Activated T-helper 2 cell treated with anti-CD3 and anti-CD28 coated beads, Interferon-gamma antibody, Interleukin-2, Interleukin-4, amounts not matched to agents 10 μg/mL and 5 μg/mL and 100 μg/mL, durations not matched to agents 14 hours and 24 hours and 36 hours (primary cell): ENCODE data around the gene TMOD1. TPM values are rescaled to one million over a fixed set of nuclear protein-coding genes. Genes with fewer than 3 reads are reported as not detected.

Experiments
- DNase-seq: peaks from one replicate; pipeline ENCODE4 v3.0.0; 2021; ENCODE audit warnings: low spot score
- H3K27ac Mint-ChIP-seq: one replicate; pipeline ENCODE4 v1.8.0; 2021; ENCODE audit warnings: mixed read lengths
- H3K27me3 Mint-ChIP-seq: one replicate; pipeline ENCODE4 v1.8.0; 2021; ENCODE audit warnings: low read depth, mixed read lengths
- H3K36me3 Mint-ChIP-seq: one replicate; pipeline ENCODE4 v1.8.0; 2021; ENCODE audit warnings: low read depth, mixed read lengths
- H3K4me1 Mint-ChIP-seq: one replicate; pipeline ENCODE4 v1.8.0; 2021; ENCODE audit warnings: low read depth, mixed read lengths
- H3K4me3 Mint-ChIP-seq: one replicate; pipeline ENCODE4 v1.8.0; 2021; ENCODE audit warnings: low read depth, mild to moderate bottlenecking, moderate library complexity, mixed read lengths
- H3K9me3 Mint-ChIP-seq: one replicate; pipeline ENCODE4 v1.8.0; 2021; ENCODE audit warnings: mixed read lengths
- intact Hi-C: fragments of 100-400 bp; cut with micrococcal nuclease; formaldehyde crosslinking; loops from one replicate; pipeline ENCODE4 v1.15.1; 2023
- total RNA-seq: library from RNA; stranded (reverse); gene quantifications from 2 replicates; pipeline ENCODE4 v1.2.3, GENCODE V29; 2022

The TMOD1 gene
- total RNA-seq, 1 donor from 2014 or later, result 0.96 TPM

DNA sequence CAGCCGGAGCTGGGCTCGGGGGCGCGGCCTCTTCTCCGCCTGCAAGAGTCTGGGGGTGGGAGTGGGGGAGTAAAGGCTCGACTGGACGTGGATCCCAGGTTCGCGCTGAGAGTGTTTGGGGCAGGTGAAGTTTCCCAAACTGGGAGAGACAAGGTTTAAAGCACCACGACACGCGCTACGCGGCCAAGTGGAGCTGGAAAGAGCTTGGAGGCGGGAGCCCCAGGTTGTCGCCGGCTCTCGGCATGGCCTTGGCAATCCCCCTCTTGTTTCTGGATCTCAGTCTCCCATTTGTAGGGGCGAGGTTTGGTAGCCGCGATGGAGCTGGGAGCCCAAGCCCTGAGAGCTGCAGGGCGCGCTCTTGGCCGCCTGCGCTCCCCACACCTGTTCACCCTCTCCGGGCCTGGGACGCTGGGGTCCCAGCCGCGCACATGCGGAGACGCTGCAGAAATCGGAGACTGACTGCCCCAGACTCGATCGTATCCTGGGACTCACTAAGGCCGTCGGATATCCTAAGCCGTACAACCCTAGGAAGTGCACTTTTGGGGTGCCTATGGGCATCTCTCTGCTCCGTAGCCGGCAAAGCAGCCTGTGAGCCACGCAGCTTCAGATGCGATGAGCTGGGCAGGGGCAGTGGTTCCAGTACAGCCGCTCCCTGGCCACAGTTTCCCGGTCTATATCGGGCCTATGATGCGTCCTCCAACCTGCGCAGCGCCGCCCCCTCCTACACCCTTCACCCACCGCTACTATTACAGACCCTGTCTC is 937 bp downstream of the TMOD1 start:
- Mint-ChIP-seq H3K27ac (no peak overlapping the region), H3K36me3 (no peaks in the 10 kb centered on the region), H3K4me1 (peaks cover 13% of the 10 kb centered on the region), H3K27me3 (peaks cover 43% of the 10 kb centered on the region), H3K4me3 (peak overlapping the region; percentile 73), H3K9me3 (no peaks in the 10 kb centered on the region)
- intact Hi-C loops, result loop anchor here (5.0 kb wide), 2 partner anchors 90 to 350 kb away; partner anchors contain the start of genes FOXE1 and TDRD7
- DNase-seq, result no peak

DNA sequence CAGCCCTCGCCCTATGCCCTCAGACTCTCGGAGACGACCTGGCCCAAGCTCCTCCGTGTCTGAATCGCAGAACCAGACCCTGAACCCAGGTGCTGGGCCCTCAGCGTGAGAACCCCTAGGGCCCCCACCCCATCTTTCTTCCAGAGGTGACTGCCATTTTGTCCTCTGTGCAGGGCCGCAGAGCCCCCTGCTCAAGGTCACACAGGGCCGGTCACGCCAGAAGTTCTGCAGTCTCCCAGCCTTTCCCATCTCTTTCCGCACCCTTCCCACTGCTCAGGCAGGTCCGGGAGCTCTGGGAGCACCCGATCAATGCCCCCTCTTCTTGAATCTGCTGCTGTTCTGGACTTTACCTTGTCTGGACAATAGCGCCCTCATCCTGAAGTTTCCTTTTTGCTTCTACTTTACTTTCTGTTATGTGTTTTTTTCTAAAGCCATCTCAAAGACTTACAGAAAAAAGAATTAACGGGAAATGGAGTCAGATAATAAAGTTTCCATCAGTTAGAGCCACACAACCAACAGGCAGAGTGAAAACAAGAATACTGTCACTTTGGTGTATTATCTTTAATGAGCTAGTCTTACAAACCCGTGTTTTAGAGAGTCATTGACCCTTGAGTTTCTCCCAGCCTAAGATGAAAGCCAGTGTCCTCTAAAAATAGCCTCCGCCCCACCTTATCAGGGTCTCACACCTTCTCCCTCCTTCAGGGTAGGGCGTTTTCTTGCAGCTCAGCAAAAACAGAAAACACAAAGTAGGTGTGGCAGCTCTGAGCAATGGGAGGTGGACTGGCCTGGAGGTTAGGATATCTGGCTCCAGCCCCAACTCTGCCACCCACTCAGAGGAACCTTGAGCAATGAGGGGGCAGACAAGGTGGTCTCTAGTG is 1.8 kb downstream of the TMOD1 start:
- no peak for DNase-seq
- peak overlapping the region; percentile 73 for H3K4me3 Mint-ChIP-seq
- no peaks in the 10 kb centered on the region for H3K9me3 Mint-ChIP-seq
- no peak overlapping the region for H3K27ac Mint-ChIP-seq
- no peaks in the 10 kb centered on the region for H3K36me3 Mint-ChIP-seq
- peaks cover 43% of the 10 kb centered on the region for H3K27me3 Mint-ChIP-seq
- intact Hi-C loops, result loop anchor here (5.0 kb wide), 2 partner anchors 91 to 349 kb away; partner anchors contain the start of genes FOXE1 and TDRD7
- H3K4me1 Mint-ChIP-seq, result peaks cover 13% of the 10 kb centered on the region

GRCh38 chr9:97503862-97504210 is 2.4 kb downstream of the TMOD1 start:
- Mint-ChIP-seq H3K4me1 (peaks cover 13% of the 10 kb centered on the region), H3K27me3 (peaks cover 40% of the 10 kb centered on the region), H3K4me3 (no peak overlapping the region), H3K27ac (no peak overlapping the region), H3K36me3 (no peaks in the 10 kb centered on the region), H3K9me3 (no peaks in the 10 kb centered on the region)
- DNase-seq, result no peak
- intact Hi-C loops, result loop anchor here (5.0 kb wide), 2 partner anchors 92 to 348 kb away; partner anchors contain the start of genes FOXE1 and TDRD7

DNA sequence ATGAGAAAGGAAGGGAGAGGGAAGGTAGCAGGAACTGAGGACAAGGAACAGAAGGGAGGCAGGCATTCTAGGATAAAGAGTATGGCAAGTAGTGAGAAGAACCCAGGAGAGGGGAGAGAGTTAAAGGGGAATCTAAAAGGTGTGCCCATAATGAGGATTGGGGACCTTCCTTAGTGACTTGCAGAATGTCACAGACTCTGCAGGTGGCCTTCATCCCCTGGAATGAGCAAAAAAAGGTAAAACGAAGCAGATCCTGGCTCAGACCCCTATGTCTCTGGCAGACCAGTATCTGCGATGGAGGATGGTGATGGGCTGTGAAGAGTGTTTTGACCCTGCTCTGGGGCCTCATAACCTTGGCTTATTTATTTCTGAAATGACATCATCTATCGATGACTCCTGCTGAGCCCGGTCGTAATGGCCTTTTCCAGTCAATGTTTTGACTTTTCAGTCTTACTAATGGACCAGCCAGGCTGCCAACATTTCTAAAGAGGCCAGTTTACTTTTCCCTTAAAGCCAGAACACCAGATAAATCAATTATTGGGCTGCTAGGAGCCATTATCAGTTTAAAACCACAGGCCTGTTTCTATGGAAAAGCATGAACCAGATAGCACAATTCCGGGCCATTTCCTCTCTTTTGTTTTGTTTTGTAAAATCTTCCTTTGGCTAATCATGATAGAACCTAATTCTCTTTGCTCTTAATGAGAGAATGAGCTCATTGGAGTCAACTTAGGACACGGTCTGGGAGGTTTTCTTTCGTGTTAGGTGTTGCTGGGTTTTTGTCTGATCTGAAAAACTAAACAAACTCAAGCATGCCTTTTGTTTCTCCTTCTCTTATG is 3.1 kb downstream of the TMOD1 start:
- no peak overlapping the region for H3K4me3 Mint-ChIP-seq
- intact Hi-C loops, result loop anchor here (5.0 kb wide), 2 partner anchors 92 to 348 kb away; partner anchors contain the start of genes FOXE1 and TDRD7

GRCh38 chr9:97505845-97506244 is 4.4 kb downstream of the TMOD1 start:
- Mint-ChIP-seq H3K4me1 (peaks cover 17% of the 10 kb centered on the region), H3K4me3 (no peak overlapping the region), H3K27ac (no peak overlapping the region), H3K27me3 (peaks cover 32% of the 10 kb centered on the region), H3K36me3 (no peaks in the 10 kb centered on the region), H3K9me3 (no peaks in the 10 kb centered on the region)
- DNase-seq, result no peak
- intact Hi-C loops, result no loop called here

More for the DNA sequence above, 3.1 kb downstream of the TMOD1 start:
- Mint-ChIP-seq H3K27ac (no peak overlapping the region), H3K4me1 (peaks cover 13% of the 10 kb centered on the region), H3K36me3 (no peaks in the 10 kb centered on the region), H3K27me3 (peaks cover 39% of the 10 kb centered on the region), H3K9me3 (no peaks in the 10 kb centered on the region)
- no peak for DNase-seq

DNA sequence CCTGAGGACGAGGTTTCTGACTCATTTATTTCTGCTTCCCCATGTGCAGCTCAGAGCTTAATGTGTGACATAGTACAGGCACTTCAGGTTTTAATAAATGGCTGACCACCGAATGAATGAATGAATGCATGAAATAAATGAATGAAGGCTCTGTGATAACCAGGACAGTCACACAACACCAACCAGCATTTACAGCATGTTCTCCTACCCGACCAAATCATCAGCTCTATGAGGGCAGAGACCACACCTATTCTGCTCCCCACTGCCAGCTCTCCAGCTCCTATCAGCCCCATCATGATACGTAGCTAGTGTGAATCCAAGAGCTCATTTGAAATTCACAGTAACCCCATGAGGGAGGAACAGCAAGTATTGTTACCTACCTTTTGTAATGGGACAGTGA is 4.8 kb downstream of the TMOD1 start:
- Mint-ChIP-seq H3K27me3 (peaks cover 29% of the 10 kb centered on the region), H3K27ac (no peak overlapping the region), H3K4me1 (peaks cover 18% of the 10 kb centered on the region), H3K4me3 (no peak overlapping the region), H3K9me3 (no peaks in the 10 kb centered on the region), H3K36me3 (no peaks in the 10 kb centered on the region)
- no peak for DNase-seq
- intact Hi-C loops, result no loop called here

- Mint-ChIP-seq H3K27ac (no peak overlapping the region), H3K36me3 (no peaks in the 10 kb centered on the region), H3K9me3 (no peaks in the 10 kb centered on the region), H3K27me3 (peaks cover 29% of the 10 kb centered on the region), H3K4me3 (no peak overlapping the region), H3K4me1 (peaks cover 22% of the 10 kb centered on the region)
- DNase-seq, result no peak
- intact Hi-C loops, result no loop called here
Observed at GRCh38 chr9:97506787-97507186, 5.3 kb downstream of the TMOD1 start.

- no peak for DNase-seq
- no peaks in the 10 kb centered on the region for H3K9me3 Mint-ChIP-seq
- H3K36me3 Mint-ChIP-seq, result no peaks in the 10 kb centered on the region
- intact Hi-C loops, result no loop called here
- H3K27ac Mint-ChIP-seq, result no peak overlapping the region
- H3K27me3 Mint-ChIP-seq, result peaks cover 25% of the 10 kb centered on the region
- peaks cover 24% of the 10 kb centered on the region for H3K4me1 Mint-ChIP-seq
- no peak overlapping the region for H3K4me3 Mint-ChIP-seq
Observed at GRCh38 chr9:97507428-97507984, 6.0 kb downstream of the TMOD1 start.

GRCh38 chr9:97508852-97509251 is 7.4 kb downstream of the TMOD1 start:
- Mint-ChIP-seq H3K4me1 (peaks cover 15% of the 10 kb centered on the region), H3K9me3 (no peaks in the 10 kb centered on the region), H3K27me3 (peaks cover 11% of the 10 kb centered on the region), H3K36me3 (no peaks in the 10 kb centered on the region), H3K4me3 (no peak overlapping the region), H3K27ac (no peak overlapping the region)
- intact Hi-C loops, result no loop called here
- DNase-seq, result no peak

DNA sequence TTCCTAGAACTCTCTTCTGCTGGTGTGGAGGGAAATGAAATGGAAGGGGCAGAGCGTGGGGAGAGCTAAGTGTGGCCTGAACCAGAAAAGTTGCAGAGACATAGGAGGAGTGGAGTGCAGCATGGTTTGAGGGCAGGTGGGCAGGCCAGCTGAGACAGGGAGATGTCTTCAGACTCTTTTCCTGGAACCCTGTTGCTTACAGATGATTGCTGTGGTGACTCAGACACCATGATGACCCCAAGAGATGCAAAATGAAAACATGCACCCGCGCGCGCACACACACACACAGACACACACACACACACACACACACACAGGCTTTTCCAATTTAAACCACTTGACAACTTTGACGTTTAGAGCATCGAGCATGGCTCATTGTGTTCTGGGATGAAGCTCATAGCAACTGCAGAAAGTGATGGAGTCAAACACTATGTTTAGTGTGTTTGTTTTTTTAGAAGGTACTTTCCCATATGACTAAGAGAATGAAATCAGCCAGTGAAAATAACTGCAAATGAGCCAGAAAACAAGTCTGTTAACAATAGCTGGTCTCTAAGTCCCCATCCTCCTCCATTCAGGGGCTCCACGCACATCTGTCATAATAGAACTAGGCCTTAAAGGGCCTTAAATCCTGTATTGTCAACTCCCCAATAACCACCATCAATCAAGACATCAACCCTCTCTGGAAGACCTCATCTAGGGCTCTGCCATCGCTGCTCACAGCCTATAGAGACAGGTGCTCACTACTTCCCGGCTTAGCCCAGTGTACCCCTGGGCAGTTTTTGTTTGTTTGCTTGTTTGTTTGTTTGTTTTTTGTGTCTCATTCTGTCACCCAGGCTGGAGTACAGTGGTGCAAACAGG is 9.6 kb downstream of the TMOD1 start:
- intact Hi-C loops, result no loop called here
- H3K27me3 Mint-ChIP-seq, result peaks cover 1% of the 10 kb centered on the region
- peaks cover 15% of the 10 kb centered on the region for H3K4me1 Mint-ChIP-seq
- no peaks in the 10 kb centered on the region for H3K9me3 Mint-ChIP-seq
- H3K27ac Mint-ChIP-seq, result peak overlapping the region; percentile 42
- H3K4me3 Mint-ChIP-seq, result no peak overlapping the region
- H3K36me3 Mint-ChIP-seq, result no peaks in the 10 kb centered on the region
- DNase-seq, result no peak

DNA sequence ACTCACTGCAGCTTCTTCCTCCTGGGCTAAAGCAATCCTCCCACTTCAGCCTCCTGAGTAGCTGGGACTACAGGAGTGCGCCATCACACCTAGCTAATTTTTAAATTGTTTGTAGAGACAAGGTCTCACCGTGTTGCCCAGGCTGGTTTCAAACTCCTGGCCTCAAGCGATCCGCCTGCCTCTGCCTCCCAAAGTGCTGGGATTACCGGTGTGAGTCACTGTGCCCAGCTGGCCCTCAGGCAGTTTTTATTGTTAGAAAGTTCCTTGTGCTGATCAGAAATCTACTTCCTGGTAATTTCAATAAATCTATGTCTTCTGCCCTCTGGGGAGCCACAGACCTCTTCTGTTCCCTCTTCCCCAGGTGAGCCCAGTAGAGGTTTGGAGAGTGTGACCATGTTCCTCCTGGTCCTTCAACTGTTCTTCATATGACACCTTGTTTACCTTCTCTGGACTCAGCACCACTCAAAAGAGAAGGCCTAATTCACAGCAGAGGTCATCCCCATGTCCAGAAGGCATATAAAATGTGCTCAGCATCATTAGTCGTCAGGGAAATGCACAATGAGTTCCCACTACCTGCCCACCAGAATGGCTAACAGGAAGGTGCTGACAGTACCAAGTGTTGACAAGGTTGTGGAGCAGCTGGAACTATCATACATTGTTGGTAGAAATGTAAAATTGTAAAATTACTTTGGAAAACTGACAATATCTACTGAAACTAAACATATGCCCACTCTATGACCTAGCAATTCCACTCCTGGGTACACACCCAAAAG is 10.4 kb downstream of the TMOD1 start:
- no peak for DNase-seq
- Mint-ChIP-seq H3K9me3 (no peaks in the 10 kb centered on the region), H3K36me3 (no peaks in the 10 kb centered on the region), H3K4me1 (peaks cover 15% of the 10 kb centered on the region), H3K27ac (peak overlapping the region; percentile 42), H3K27me3 (peaks cover 2% of the 10 kb centered on the region), H3K4me3 (no peak overlapping the region)
- intact Hi-C loops, result no loop called here
